Epithelial cell of esophagus (primary cell): ENCODE results near the gene PER1.
A peak's percentile ranks its signal among the peaks of the same experiment; 100 is the strongest.

Source experiments
- DNase-seq: peaks from one replicate; pipeline ENCODE4 v3.0.0; 2010; ENCODE audit warnings: low read depth
- H3K4me3 ChIP-seq: 2 replicates; pipeline ENCODE4 v1.5.1; 2011; ENCODE audit warnings: mild to moderate bottlenecking, low read length, control low read depth
- TF ChIP-seq, protein P1 (sequence below): IDR thresholded peaks from 2 replicates; pipeline ENCODE4 v1.5.1; 2011; ENCODE audit warnings: low read depth, mild to moderate bottlenecking, low read length, control low read depth, inconsistent platforms; ENCODE audit not compliant: insufficient read depth; ENCODE audit errors: missing control alignments

Gene PER1

GRCh38 chr17:8164815-8165131, 12.6 kb upstream of the PER1 start:
- DNase-seq: no peak
- H3K4me3 ChIP-seq: no peak overlapping the region
- TF ChIP-seq, protein P1, sequence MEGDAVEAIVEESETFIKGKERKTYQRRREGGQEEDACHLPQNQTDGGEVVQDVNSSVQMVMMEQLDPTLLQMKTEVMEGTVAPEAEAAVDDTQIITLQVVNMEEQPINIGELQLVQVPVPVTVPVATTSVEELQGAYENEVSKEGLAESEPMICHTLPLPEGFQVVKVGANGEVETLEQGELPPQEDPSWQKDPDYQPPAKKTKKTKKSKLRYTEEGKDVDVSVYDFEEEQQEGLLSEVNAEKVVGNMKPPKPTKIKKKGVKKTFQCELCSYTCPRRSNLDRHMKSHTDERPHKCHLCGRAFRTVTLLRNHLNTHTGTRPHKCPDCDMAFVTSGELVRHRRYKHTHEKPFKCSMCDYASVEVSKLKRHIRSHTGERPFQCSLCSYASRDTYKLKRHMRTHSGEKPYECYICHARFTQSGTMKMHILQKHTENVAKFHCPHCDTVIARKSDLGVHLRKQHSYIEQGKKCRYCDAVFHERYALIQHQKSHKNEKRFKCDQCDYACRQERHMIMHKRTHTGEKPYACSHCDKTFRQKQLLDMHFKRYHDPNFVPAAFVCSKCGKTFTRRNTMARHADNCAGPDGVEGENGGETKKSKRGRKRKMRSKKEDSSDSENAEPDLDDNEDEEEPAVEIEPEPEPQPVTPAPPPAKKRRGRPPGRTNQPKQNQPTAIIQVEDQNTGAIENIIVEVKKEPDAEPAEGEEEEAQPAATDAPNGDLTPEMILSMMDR: no peak

GRCh38 chr17:8163978-8164814, 12.0 kb upstream of the PER1 start:
- TF ChIP-seq, protein P1: no peak
- DNase-seq: peak; percentile 45
- H3K4me3 ChIP-seq: no peak overlapping the region

DNA sequence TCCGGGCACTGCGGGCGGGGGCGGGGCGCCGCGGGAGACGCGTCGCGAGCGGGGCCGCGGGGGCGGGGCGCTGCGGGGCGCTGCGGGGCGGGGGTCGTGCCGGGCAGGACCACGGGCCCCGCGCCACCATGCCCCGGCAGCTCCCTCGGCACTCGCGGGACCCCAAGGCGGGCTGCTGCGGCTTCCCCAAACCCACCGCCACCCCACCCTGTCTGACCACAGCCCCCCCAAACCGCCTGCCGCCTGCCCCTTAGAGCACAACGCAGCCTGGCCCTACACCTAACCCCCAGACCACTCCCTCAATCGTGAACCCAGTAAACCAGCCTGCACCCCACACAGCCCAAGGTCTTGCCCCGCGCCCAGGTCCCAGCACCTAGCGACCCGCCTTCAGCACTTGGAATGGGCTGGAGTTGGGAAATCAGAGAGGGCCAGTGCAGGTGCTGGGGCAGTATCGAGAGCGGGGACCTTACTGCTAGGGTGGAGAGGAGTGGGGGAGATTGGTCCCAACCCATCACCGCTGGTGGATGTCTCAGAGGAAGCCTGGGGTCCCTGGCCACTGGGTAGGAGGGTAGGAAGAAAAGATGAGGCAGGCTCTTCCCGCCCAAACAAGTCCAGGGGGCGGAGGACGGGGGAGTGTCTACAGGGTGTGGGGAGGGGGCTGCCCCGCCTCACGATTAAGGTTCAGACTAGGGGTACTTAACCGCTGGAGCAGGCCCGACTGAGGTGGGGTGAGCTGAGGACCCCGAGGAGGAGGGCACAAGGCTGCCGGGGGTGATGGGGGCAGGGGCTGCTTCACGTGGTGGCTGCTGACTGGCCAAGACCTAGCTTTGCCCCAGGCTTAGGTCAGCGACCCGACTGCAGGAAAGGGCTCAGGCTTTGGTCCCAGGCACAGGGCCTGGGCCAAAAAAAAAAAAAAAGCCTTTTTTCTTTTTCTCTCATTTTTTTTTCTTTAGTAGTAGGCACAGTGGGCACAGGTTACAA, 11.1 kb upstream of the PER1 start:
- DNase-seq: no peak
- peak overlapping the region; percentile 41 for H3K4me3 ChIP-seq
- TF ChIP-seq, protein P1: no peak

DNA sequence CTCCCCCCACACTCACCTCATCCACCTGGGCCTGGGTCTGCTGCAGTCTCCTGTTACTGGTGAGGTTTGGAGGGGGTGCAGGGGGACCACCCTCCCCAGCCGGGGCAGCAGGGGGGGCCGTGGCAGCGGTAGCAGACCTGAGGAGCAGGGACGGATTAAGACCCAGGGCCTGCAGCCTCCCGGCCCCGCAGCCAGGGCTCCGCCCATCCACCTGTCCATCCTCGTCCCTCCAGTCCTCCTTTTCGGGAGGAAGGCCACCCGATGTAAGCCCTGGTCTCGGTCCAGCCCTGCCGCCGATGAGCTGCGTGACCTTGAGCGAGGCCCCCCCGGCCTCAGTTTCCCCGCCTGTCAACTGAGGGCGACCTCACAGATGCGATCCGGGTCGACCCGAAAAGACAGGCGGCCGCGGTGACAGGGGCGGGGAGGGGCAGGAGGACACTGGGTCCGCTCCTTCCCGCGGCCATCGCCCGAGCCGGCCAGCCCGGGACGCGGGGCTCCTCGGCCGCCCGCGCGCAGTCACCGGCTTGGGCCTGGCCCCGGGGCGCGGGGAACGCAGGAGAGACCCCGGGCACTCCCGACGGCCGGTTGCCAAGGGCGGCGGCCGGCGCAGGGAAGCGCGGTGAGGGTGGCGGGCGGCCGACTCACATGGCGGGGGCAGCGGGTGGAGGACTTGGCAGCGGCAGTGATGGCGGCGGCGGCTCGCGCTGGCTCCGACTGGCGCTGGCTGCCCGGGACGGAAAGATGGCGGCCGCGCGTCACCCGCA, 10.2 kb upstream of the PER1 start, which contains the start of gene VAMP2:
VAMP2 (minus strand) TSS at position 716 of the 764 bp plus-strand sequence; CDS start at position 647, 69 bp downstream.
- TF ChIP-seq, protein P1: no peak
- H3K4me3 ChIP-seq: peak within 1 kb of the TSS; percentile 82
- DNase-seq: peak; percentile 69

GRCh38 chr17:8161289-8162232, 9.4 kb upstream of the PER1 start:
- peak overlapping the region; percentile 82 for H3K4me3 ChIP-seq

More at GRCh38 chr17:8161289-8162232, 9.4 kb upstream of the PER1 start:
- TF ChIP-seq, protein P1: no peak
- no peak for DNase-seq
